Measurements from ENCODE around the gene KIF26B.

KIF26B gene

DNA sequence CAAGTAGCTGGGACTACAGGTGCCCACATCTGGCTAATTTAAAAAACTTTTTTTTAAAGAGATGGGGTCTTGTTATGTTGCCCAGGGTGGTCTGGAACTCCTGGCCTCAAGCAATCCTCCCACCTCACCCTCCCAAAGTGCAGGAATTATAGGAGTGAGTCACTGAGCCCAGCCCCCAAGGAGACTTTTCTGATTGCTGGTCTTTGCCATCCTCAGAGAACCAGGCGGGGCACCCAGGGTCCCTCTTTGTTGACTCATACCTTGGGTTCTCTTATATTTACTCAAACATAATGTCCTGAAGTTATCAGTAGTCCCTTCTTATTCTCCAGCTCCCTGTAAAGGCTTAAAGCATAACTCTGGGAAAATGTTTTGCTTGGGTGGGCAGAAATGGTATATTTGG lies 51.1 kb downstream of the KIF26B start:
- H3K27me3 ChIP-seq (ENCODE audit: insufficient read depth, low read depth, severe bottlenecking), result no peaks in the 10 kb centered on the region
- no peak overlapping the region for H3K27ac ChIP-seq
- H3K9me3 ChIP-seq (ENCODE audit: severe bottlenecking), result peaks cover 22% of the 10 kb centered on the region
- DNase-seq, result no peak
- H3K4me3 ChIP-seq (ENCODE audit: low read depth, low read length), result no peak overlapping the region
- no peaks in the 10 kb centered on the region for H3K36me3 ChIP-seq
- TF ChIP-seq, protein P1, sequence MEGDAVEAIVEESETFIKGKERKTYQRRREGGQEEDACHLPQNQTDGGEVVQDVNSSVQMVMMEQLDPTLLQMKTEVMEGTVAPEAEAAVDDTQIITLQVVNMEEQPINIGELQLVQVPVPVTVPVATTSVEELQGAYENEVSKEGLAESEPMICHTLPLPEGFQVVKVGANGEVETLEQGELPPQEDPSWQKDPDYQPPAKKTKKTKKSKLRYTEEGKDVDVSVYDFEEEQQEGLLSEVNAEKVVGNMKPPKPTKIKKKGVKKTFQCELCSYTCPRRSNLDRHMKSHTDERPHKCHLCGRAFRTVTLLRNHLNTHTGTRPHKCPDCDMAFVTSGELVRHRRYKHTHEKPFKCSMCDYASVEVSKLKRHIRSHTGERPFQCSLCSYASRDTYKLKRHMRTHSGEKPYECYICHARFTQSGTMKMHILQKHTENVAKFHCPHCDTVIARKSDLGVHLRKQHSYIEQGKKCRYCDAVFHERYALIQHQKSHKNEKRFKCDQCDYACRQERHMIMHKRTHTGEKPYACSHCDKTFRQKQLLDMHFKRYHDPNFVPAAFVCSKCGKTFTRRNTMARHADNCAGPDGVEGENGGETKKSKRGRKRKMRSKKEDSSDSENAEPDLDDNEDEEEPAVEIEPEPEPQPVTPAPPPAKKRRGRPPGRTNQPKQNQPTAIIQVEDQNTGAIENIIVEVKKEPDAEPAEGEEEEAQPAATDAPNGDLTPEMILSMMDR (IDR thresholded peaks at IDR 0.05; ENCODE audit: low read depth, low read length), result no peak

DNA sequence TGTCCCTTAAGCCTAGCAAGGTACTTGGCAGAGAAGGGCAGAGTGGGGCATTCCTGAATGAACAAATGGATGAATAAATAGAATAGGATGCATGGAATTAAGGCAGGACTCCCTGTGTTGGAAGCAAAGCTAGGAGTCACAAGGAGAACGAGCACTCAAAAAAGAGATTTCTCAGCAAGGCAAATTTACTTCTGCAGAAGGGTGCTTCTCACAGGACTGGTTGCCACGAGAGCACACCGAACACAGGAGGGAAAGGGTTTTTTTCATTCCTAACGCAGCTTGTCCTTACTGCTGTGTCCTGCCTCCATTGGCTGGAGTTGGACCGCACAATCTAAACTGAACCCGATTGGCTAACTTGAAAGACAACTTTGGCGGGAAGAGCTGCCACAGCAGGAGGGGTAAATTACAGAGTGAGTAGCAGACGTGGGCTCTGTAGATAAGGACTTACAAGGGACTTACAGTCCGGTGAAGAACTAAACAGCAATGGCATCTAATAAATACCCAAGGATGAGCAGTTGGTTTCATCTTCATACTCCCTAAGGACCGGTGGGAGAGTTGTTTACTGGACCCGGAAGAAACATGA lies 52.4 kb downstream of the KIF26B start:
- no peaks in the 10 kb centered on the region for H3K36me3 ChIP-seq
- no peak overlapping the region for H3K27ac ChIP-seq
- TF ChIP-seq, protein P1 (IDR thresholded peaks at IDR 0.05; ENCODE audit: low read depth, low read length), result no peak
- H3K27me3 ChIP-seq (ENCODE audit: insufficient read depth, low read depth, severe bottlenecking), result no peaks in the 10 kb centered on the region
- H3K4me3 ChIP-seq (ENCODE audit: low read depth, low read length), result no peak overlapping the region
- H3K9me3 ChIP-seq (ENCODE audit: severe bottlenecking), result peaks cover 22% of the 10 kb centered on the region
- DNase-seq, result no peak

DNA sequence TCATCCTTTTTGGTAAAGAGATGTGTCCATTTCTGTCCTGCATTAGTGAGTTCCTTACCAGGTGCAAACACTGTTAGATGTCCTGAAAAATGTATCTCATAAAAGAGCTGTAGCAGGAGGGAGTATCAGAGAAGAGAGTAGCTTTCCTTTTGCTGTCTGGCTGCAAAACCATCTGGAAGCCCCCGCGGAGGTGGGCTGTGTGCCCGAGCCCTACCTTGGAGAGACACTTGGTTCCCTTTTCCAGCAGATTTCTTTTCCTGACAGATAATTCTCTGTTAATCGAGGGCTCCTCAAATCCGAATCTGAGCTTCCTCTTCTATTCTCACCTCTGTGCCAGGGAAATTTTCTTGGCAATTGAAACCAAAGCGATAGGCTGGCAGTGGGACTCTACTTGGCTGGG lies 53.0 kb downstream of the KIF26B start:
- Histone ChIP-seq H3K4me3 (ENCODE audit: low read depth, low read length) (no peak overlapping the region), H3K36me3 (no peaks in the 10 kb centered on the region), H3K27ac (no peak overlapping the region), H3K27me3 (ENCODE audit: insufficient read depth, low read depth, severe bottlenecking) (no peaks in the 10 kb centered on the region), H3K9me3 (ENCODE audit: severe bottlenecking) (peaks cover 22% of the 10 kb centered on the region)
- TF ChIP-seq, protein P1 (IDR thresholded peaks at IDR 0.05; ENCODE audit: low read depth, low read length), result no peak
- no peak for DNase-seq

DNA sequence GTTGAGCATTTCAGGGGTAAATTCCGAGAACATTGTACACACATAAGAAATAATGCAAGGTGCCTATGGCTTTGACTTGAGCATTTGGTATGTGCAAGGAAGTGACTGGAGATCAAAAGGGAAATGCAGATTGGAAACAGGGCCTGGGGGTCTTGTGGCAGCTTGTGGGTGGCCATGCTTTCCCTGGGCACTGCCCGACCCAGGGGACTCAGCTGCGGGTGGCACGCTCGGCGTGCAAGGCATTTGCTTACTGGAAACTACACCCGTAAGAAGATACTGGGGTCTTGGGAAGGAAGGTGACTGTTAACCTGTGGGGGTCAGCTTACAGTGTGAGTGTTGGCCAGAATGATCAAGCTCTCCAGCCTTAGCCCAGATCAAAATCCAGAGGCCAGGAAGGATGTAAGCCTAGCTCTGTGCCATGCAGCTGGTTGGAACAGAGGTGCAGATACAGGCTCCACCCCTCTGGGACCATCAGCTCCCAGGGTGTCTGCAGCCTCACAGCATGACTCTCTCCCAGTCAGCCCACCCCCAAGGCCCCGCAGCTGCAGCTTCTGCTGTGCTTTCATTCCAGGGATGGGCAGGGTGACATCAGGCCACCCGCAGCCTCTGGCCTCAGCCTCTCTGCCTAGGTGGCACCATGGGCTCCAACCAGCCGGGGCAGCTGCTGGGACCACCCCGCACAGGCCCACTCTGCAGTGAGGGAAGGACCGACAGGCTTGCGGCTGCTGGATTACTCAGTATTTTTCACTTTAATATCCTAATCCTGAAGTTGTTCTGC lies 55.1 kb downstream of the KIF26B start:
- peaks cover 22% of the 10 kb centered on the region for H3K9me3 ChIP-seq (ENCODE audit: severe bottlenecking)
- H3K27me3 ChIP-seq (ENCODE audit: insufficient read depth, low read depth, severe bottlenecking), result no peaks in the 10 kb centered on the region
- TF ChIP-seq, protein P1 (IDR thresholded peaks at IDR 0.05; ENCODE audit: low read depth, low read length), result no peak
- H3K27ac ChIP-seq, result no peak overlapping the region
- H3K36me3 ChIP-seq, result no peaks in the 10 kb centered on the region
- no peak for DNase-seq
- H3K4me3 ChIP-seq (ENCODE audit: low read depth, low read length), result no peak overlapping the region

DNA sequence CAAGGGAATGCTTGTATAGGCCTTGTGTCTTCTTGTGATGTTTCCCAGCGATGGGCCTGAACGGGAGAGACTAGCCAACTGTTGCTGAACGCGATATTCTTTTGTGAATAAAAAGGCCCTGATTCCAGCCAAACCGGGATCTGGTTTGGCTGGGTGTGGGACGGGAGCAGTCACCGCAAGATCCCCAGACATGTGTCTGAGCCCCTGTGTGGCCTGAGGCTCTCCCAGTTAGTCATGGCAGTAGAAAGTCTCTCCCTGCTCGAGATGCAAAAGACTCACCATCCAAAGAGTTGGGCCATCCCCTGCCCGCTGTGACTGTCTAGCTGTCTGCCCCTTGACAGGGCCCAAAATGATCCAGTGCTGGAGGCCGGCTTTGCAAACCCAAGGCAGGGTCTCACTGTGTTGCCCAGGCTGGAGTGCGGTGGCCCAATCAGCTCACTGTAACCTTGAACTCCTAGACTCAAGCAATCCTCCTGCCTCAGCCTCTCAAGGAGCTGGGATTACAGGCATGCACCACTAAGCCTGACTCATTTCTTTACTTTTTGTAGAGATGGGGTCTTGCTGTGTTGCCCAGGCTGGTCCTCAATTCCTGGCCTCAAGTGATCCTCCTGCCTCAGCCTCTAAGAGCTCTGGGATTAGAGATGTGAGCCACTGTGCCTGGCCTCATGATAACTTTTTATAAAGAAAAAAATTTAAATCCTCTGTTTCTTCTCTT lies 56.4 kb downstream of the KIF26B start:
- DNase-seq, result no peak
- Histone ChIP-seq H3K27me3 (ENCODE audit: insufficient read depth, low read depth, severe bottlenecking) (no peaks in the 10 kb centered on the region), H3K36me3 (no peaks in the 10 kb centered on the region)

More for the DNA sequence above, 56.4 kb downstream of the KIF26B start:
- TF ChIP-seq, protein P1 (IDR thresholded peaks at IDR 0.05; ENCODE audit: low read depth, low read length), result no peak
- H3K27ac ChIP-seq, result no peak overlapping the region
- peaks cover 21% of the 10 kb centered on the region for H3K9me3 ChIP-seq (ENCODE audit: severe bottlenecking)
- H3K4me3 ChIP-seq (ENCODE audit: low read depth, low read length), result no peak overlapping the region

Data from WERI-Rb-1 (cell line).